A673 (cell line): ENCODE measurements around the gene IMMP2L. TPM values are rescaled to one million over a fixed set of nuclear protein-coding genes. Genes with fewer than 3 reads are reported as not detected.

ENCODE experiments used
- BruUV-seq: library from RNA; stranded (reverse); fragments of 400-500 nt; replicated peaks from 2 replicates; lab custom pipeline; 2021; lab: Mats Ljungman, UMichigan
- CTCF ChIA-PET: fragments of 300-600 bp; sonication (Branson Sonifier 250); formaldehyde crosslinking; loops from one replicate; lab custom pipeline; 2022; ENCODE audit warnings: antibody characterized with exemption; lab: Charles Lee
- POLR2A ChIA-PET: fragments of 300-600 bp; sonication (Branson Sonifier 250); formaldehyde crosslinking; loops from one replicate; lab custom pipeline; 2022; ENCODE audit warnings: antibody characterized with exemption; ENCODE audit not compliant: low non-redundant PET; lab: Charles Lee
- DNase-seq: peaks from one replicate; pipeline ENCODE4 v3.0.0-alpha.2; 2015; ENCODE audit warnings: low spot score
- H3K27ac ChIP-seq: fragments of 200-600 bp; sonication (generic); 2 replicates; pipeline ENCODE4 v1.5.1; 2016; ENCODE audit warnings: mixed run types, low read depth, mild to moderate bottlenecking, mixed read lengths, antibody characterized with exemption, low read length; ENCODE audit not compliant: poor library complexity, severe bottlenecking
- H3K27me3 ChIP-seq: fragments of 200-600 bp; sonication (generic); replicated peaks from 2 replicates; pipeline ENCODE4 v1.6.1; 2017; ENCODE audit warnings: mixed run types, low read depth, mild to moderate bottlenecking, mixed read lengths, antibody characterized with exemption, low read length; ENCODE audit not compliant: insufficient read depth, poor library complexity
- H3K36me3 ChIP-seq: fragments of 200-600 bp; sonication (generic); 2 replicates; pipeline ENCODE4 v1.6.1; 2016; ENCODE audit warnings: mixed run types, mild to moderate bottlenecking, mixed read lengths, antibody characterized with exemption, low read length; ENCODE audit not compliant: insufficient read depth, poor library complexity, severe bottlenecking
- H3K4me1 ChIP-seq: fragments of 200-600 bp; sonication (generic); 2 replicates; pipeline ENCODE4 v1.6.1; 2017; ENCODE audit warnings: mixed run types, mild to moderate bottlenecking, mixed read lengths, antibody characterized with exemption, low read length; ENCODE audit not compliant: insufficient read depth, poor library complexity, severe bottlenecking
- H3K4me3 ChIP-seq: fragments of 200-600 bp; sonication (generic); 2 replicates; pipeline ENCODE4 v1.5.1; 2016; ENCODE audit warnings: low read depth, mixed run types, mild to moderate bottlenecking, mixed read lengths, low read length; ENCODE audit not compliant: poor library complexity, severe bottlenecking
- H3K9me3 ChIP-seq: fragments of 200-600 bp; sonication (generic); 2 replicates; pipeline ENCODE4 v1.6.1; 2016; ENCODE audit warnings: mixed run types, low read depth, mild to moderate bottlenecking, mixed read lengths, antibody characterized with exemption, low read length; ENCODE audit not compliant: poor library complexity, severe bottlenecking
- EZH2 ChIP-seq: fragments of 200-600 bp; sonication (generic); IDR thresholded peaks from 2 replicates; pipeline ENCODE4 v1.6.1; 2017; ENCODE audit warnings: borderline replicate concordance, low read depth, mild to moderate bottlenecking, mixed read lengths, antibody characterized with exemption, low read length; ENCODE audit not compliant: poor library complexity, severe bottlenecking
- intact Hi-C: fragments of 100-400 bp; cut with micrococcal nuclease; formaldehyde crosslinking; loops from one replicate; pipeline ENCODE4 v1.10.0; 2022; ENCODE audit not compliant: unreplicated experiment
- total RNA-seq: library from RNA; stranded (reverse); gene quantifications from 2 replicates; pipeline ENCODE4 v1.2.3, GENCODE V29; 2021
- TF ChIP-seq, protein P1 (sequence below): fragments of 300-800, 200-600 bp; sonication (generic); conservative IDR thresholded peaks from 2 replicates; pipeline ENCODE4 v1.5.1; 2017; ENCODE audit warnings: low read depth, mild to moderate bottlenecking, antibody characterized with exemption, low read length, moderate library complexity, mixed read lengths

IMMP2L gene
- total RNA-seq, 1 experiment from 2014 or later = 10.0 TPM

DNA sequence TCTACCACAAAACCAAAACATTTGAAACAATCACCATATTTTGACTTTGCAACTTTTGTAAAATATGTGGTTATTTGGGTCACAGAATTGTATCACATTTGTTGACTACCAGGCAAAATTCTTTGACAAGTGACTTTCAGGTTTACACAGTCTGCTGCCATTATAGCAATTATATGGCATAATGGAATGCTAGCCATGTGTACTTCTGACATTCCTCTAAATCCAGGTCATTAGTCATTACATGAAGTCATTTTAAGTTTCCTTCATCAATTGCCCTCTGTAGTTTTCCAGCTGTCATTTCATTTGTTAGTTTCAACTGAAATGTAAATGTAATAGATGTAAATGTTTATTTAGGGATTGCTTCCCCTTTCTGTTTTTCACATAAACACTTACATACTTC, 137.5 kb downstream of the IMMP2L start:
- H3K27ac ChIP-seq = no peak overlapping the region
- ChIA-PET CTCF (no interaction called here), POLR2A (no interaction called here)
- DNase-seq = peak; percentile 6
- H3K36me3 ChIP-seq = no peaks in the 10 kb centered on the region
- BruUV-seq = no TSS peak
- no peak overlapping the region for H3K4me3 ChIP-seq
- H3K4me1 ChIP-seq = no peaks in the 10 kb centered on the region
- intact Hi-C loops = no loop called here
- no peaks in the 10 kb centered on the region for H3K27me3 ChIP-seq
- H3K9me3 ChIP-seq = no peaks in the 10 kb centered on the region
- TF ChIP-seq, protein P1, sequence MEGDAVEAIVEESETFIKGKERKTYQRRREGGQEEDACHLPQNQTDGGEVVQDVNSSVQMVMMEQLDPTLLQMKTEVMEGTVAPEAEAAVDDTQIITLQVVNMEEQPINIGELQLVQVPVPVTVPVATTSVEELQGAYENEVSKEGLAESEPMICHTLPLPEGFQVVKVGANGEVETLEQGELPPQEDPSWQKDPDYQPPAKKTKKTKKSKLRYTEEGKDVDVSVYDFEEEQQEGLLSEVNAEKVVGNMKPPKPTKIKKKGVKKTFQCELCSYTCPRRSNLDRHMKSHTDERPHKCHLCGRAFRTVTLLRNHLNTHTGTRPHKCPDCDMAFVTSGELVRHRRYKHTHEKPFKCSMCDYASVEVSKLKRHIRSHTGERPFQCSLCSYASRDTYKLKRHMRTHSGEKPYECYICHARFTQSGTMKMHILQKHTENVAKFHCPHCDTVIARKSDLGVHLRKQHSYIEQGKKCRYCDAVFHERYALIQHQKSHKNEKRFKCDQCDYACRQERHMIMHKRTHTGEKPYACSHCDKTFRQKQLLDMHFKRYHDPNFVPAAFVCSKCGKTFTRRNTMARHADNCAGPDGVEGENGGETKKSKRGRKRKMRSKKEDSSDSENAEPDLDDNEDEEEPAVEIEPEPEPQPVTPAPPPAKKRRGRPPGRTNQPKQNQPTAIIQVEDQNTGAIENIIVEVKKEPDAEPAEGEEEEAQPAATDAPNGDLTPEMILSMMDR = no peak
- no peak for TF ChIP-seq EZH2

DNA sequence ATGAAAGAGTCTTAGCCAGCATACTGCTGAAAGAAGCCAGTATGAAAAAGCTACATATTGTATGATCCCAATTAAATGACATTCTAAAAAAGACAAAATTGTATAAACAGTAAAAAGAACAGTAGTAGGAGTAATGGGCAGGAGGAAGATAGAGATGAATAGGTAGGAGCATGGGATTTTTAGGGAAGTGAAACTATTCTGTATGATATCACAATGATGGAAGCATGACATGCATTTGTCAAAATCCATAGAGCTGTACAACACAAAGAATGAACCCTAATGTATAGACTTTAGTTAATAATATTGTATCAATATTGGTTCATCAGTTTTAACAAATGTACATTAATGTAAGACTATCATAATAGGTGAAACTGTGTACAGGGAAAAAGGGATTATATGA, 147.9 kb downstream of the IMMP2L start:
- H3K4me3 ChIP-seq = no peak overlapping the region
- CTCF ChIA-PET = no interaction called here
- H3K27ac ChIP-seq = no peak overlapping the region
- intact Hi-C loops = no loop called here
- POLR2A ChIA-PET = no interaction called here
- no peak for TF ChIP-seq EZH2
- TF ChIP-seq, protein P1 = no peak
- H3K36me3 ChIP-seq = no peaks in the 10 kb centered on the region
- no TSS peak for BruUV-seq
- H3K4me1 ChIP-seq = no peaks in the 10 kb centered on the region
- no peaks in the 10 kb centered on the region for H3K9me3 ChIP-seq
- no peak for DNase-seq
- no peaks in the 10 kb centered on the region for H3K27me3 ChIP-seq

DNA sequence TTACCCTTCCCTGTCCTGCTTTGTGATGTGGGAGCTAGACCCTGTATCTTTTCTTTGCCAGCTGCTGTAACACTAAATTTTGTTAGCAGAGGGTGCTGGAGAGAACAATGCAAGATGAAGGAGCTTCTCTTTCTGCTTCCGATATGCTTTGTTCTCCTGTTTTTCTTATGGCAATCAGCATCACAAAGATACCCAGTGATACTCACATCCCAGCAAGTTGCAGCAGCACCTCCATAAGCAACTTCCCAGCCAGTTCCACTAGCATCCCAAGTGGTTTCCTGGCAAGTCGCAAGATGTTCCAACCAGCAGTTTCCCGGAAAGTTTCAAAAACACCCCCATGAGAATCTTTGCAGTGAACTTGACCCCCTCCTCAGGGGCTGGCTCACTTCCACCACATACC, 148.6 kb downstream of the IMMP2L start:
- ChIA-PET CTCF (no interaction called here), POLR2A (no interaction called here)
- no peak for TF ChIP-seq EZH2
- TF ChIP-seq, protein P1 = no peak
- BruUV-seq = no TSS peak
- no peaks in the 10 kb centered on the region for H3K4me1 ChIP-seq
- H3K27me3 ChIP-seq = no peaks in the 10 kb centered on the region
- H3K4me3 ChIP-seq = no peak overlapping the region
- intact Hi-C loops = no loop called here
- DNase-seq = no peak
- no peak overlapping the region for H3K27ac ChIP-seq
- H3K9me3 ChIP-seq = no peaks in the 10 kb centered on the region
- H3K36me3 ChIP-seq = no peaks in the 10 kb centered on the region
